ENCODE results near the gene NUP88.

NUP88 gene

DNA sequence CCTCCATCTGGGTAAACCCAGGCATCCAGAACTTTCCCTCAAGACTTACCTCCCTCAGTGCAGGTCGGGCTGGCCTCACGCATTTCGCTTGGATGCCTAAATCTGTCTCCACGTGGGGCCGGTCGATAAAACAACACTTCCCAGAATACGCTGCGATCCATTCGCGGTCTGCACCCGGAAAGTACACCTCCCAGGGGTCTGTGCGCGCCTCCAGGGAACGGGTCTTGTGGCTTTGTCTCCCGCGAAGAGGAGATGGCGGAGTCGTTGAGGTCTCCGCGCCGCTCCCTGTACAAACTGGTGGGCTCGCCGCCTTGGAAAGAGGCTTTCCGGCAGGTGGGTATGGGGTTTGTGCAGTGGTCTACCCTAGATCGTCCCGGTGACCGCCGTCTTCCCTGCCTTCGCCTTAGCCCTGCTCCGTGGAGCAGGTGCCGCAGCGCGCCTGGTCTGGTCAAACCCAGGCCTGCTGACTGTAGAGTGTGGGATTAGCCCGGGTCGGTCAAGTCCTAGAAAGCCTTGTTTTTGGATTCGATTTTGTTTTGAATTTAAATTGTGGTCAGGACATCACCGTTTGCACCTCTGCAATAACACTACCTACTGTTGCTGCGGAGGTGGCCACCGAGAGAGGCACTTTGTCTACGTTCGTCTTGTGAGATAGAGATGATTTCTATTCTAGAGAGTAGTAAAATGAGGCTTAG is 644 bp upstream of the NUP88 start, which contains the start of gene RPAIN:
RPAIN (plus strand) TSS at position 224 of the 695 bp plus-strand sequence; CDS start at position 253, 29 bp downstream.
- peak; percentile 87 for DNase-seq (ENCODE audit: low spot score)

DNA sequence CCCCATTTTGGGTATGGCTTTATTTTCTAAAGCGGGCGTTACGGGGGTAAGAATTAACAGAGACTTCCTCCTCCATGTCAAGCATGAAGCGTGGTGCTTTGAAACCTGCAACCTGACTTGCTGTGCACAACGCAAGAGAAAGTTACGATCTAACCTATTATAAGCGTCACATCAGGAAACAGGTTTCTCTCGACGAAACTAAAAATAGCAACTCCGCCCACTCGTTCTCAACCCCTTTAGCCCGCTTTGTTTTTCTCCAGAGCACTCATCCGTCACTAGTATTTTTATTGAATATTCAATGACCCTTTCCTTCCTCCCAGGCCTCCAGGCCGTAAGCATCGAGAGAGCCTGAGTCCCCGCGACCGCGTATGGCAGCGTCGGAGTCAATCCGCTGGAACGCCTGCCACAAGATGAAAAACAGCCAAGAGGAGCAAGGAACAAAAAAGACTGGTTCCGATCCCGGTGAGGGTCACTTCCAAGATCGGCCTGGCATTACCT is 555 bp downstream of the NUP88 start:
- DNase-seq (ENCODE audit: low spot score), result peak; percentile 20

DNA sequence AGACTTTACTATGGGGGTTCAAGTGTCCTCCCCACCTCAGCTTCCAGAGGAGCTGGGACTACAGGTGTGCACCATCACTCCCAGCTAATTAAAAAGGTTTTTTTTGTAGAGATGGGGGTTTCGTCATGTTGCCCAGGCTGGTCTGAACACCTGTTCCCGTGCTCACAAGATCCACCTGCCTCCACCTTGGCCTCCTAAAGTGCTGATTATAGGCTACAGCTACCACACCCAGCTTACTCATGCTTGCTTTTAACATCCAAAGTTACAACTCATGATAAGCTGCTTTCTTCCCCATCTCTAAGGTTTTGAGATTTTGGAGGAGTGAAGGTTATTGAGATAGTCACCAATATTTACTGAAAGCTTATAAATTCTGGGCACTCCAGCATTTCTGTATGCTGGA is 2.6 kb downstream of the NUP88 start:
- DNase-seq (ENCODE audit: low spot score), result no peak

DNA sequence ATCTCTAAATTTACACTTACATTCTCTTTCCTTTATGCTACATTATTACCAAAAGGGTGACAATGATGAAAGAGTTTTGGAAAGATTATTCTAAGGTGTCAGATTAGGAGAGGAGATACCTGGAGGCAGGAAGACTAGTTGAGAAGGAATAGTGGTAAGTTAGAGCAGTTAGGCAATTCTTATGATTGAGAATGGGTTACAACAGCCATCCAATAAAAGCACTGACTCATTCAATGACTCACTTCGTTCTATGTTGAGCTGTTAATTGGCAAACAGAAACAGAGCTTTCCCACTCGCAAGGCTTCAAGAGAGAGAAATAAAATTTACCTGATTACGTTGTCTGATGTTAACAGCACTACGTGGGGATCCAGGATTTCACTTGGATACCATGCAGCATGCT is 5.8 kb downstream of the NUP88 start:
- no peak for DNase-seq (ENCODE audit: low spot score)

DNA sequence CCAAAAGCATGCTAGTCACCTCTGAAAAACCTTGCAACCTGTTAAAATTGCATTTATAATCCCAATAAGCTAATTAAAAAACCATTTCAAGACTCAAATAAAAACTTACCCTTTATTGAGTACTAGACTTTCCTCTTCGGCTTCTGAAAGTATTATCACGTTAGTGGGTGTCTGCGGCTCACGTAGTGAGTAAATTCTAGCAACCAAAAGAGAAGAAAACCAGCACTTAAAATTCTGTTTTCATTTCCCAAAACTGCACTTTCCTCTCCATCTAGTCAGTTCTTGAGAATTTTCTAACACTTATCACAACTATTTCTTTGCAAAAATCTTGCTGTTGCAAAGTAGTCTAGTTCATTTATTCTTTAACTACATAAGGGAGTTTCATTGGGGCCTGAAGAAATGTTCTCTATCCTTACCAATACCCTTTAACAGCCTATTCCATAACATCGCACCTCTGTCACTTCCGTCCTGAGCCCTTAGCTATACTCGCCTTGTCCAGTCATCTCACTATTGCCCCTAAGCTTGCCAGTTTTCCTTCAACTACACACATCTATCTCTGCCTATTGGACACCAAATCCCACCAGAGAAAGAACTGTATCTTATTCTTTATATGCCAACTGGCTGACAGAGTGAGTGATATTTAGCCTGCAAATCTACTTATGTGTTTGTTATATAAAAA is 8.7 kb downstream of the NUP88 start:
- no peak for DNase-seq (ENCODE audit: low spot score)

DNA sequence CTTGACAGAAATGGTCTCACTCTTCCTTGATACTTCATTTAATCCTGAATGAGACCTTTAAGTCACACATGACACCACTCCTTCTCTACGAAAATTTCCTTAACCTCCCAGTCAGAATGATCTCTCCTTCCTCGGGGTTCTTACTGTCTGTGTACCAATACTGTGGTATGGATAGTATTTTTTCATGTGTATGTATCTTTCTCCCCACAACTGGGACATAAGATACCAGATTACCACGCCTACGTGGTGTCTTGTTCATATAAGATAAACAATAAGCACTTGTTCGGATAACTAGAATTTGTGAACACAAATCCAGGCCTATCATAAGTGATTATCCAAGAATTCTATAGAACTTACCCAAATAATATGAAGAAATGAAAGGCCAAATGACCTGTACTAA is 11.3 kb downstream of the NUP88 start:
- DNase-seq (ENCODE audit: low spot score), result no peak

DNA sequence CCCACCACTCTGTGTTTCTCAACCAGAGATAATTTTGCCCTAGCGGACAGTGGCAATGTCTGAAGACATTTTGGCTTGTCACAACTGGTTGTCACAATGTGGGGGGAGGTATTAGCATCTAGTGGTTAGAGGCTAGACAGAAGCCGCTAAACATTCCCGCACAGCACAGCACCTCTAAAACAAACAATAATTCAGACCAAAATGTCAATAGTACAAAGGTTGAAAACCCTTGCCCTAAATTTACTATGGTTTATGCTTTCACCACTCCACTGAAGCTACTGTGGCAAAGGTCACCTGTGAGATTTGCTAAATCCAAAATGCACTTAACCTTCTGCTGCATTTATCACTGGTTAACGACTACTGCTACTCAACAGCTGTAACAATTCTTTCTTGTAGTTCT is 14.1 kb downstream of the NUP88 start:
- DNase-seq (ENCODE audit: low spot score), result no peak

DNA sequence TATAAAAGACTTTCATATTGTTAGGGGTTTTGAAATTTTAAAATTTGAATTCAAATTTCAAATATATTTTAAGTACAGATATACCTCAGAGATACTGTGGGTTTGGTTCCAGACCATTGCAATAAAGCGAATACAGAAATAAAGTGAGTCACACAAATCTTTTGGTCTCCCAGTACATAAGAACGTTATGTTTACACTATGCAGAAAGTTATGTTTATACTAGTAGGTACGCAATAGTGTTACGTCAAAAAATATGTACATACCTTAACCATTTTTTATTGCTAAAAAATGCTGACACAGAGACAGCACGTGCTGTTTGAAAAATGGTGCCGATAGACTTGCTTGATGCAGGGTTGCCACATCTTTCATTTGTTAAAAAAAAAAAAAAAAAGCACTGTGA is 19.7 kb downstream of the NUP88 start:
- no peak for DNase-seq (ENCODE audit: low spot score)

DNA sequence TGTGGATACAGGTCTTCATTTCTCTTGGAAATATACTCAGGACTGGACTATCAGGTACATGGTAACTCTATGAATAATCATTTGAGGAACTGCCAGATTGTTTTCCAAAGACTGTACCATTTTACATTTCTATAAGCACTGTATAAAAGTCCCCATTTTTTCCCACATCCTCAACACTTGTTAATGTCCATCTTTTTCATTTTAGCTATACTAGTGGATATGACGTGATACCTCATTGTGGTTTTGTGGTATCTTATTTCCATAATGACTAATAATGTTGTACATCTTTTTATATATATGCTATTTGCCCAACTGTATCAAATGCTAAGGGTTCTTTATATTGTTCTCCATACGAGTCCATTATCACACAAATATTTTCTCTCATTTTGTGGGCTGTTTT is 22.9 kb downstream of the NUP88 start:
- DNase-seq (ENCODE audit: low spot score), result no peak

DNA sequence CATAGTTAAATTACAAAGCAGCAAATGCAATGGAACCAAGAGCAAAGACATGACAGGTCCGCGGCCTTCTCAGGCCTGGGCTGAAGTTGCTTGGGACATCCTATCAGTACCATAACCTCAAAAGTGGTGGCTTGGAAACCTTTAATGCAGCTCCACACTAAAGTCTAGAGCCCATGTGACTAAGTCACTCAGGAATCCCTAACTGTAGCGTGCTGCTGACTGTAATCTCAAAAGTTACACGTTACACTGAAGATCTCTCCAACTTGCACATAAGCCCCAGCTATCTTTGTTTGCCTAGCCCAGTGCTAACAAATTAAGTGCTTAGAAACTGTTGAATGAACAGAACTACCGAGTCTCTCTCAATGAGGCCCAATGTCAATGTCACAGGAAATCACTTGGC is 27.8 kb downstream of the NUP88 start:
- DNase-seq (ENCODE audit: low spot score), result no peak

DNA sequence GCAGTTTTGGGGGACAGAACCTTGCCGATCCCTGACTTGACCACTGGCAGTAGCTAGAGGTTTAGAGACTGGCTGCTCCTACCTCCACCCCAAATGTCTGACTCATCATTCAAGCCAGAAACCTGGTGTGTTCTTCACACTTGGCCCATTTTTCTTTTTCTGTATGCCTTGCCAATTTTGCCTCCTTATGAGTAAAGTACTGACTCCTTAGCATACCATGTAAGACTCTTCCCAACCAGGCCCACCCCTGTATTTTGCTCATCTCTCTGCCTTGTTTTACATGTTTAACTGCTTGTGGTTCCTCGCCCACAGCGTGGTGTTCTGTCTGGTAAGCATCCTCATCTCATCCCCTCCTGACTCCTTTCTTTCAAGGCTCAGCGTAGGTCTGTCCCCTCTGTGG is 37.9 kb downstream of the NUP88 start:
- DNase-seq (ENCODE audit: low spot score), result no peak

DNA sequence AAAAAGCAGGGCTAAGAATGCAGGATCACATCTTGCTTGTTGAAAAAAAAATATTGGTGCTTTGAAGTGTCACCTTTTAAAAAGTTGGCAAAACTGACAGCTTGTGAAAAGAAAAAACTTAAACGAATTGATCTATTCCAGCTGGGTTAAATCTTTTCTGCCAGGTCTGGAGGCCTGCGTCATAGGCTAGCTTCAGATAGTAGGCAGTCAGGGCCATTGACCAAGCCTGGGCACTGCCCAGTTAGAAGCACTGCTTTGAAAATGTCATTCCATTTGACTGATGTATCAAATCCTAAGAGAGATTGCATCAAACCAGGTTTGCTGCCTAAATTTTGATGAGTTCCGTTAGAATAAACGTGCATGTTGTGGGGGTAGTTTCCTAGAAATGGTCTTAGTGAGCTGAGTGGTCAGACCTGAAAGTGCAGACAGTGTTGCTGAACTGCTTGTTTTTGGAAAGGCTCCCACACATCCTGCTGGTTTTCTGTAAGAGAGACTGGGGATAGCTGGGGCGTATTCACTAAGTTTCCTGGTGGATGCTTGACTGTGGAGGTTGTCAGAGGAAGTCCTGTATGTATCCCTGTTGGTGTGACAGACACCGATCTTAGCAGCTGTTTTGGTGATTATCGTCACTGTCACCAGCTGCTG is 38.8 kb downstream of the NUP88 start:
- no peak for DNase-seq (ENCODE audit: low spot score)

DNA sequence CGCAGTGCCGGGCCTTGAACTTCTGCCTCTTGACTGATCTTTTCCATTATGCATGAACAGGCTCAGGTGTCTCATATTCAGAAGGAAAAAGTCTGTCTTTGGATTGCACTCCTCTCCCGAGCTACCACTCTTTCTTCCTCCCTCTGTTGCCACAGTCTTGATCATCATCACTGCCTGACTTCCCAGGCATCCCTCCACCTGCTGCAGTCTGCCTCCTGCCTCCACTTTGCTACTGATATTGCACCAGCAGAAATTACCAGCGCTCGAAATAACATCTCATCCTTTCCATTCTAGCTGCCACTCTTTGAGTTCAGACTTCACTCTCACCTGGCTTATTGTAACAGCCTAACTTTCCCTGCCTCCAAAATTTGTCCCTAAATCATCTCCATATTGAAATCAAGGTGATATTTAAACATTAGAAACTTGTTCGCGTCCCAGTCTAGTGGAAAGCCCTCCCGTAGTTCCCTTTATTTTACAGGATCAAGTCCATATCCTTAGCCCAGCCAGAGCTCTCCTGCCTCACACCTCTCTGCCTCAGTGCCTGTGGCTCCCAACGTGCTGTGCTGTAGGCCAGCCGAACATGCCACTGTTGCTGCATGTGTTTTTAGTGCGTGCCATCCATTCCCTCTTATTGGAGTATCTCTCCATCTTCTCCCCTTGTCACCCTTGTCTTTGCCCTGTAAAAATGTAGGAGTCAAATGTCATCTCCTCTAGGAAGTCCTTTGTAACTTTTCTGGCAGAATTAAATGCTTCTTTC is 39.9 kb downstream of the NUP88 start:
- no peak for DNase-seq (ENCODE audit: low spot score)

DNA sequence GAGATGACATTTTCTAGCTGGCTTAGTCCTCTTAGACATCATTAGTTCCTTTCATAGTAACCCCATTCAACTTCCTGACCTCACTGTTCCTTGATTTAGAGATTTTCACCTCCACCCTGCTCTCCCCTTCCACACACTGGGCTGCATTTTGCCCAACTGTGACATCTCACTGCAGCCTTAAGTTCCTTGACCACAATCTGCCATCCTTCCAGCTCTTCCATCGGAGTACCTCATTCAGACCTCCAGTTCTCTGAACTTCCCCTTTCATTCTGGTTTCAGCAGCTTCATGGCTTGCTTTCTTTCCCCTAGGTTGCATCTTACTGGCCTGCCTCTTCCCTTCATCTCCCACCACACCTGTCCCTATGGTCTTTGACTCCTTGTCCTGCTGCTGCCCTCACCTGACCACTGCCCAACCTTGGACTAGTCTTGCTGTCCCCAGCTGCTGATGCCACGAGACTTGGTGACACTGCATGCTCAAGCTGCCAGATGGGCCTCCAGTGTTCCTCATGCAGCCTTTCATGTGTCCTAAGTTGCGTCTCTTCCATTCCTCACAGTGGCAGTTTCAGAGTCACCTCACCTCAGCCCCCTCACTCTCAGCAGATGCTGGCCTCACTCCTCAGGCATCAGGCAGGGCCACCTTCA is 40.8 kb downstream of the NUP88 start:
- no peak for DNase-seq (ENCODE audit: low spot score)

DNA sequence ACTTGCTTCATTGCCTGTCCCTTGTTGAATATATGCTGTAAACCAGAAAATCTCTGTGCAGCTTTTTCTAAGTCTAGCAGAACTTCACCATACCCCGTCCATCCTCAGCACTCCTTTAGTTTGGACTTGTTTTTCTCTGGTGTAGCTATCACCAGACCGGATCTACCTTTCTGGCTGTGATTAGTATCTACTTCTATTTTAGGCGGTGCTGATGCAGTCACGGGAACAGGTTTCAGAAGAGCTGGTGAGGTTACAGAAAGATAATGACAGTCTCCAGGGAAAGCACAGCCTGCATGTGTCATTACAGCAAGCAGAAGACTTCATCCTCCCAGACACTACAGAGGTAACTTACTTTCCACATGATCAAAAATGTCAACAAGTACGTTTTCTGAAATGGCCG is 46.4 kb downstream of the NUP88 start:
- no peak for DNase-seq (ENCODE audit: low spot score)

DNA sequence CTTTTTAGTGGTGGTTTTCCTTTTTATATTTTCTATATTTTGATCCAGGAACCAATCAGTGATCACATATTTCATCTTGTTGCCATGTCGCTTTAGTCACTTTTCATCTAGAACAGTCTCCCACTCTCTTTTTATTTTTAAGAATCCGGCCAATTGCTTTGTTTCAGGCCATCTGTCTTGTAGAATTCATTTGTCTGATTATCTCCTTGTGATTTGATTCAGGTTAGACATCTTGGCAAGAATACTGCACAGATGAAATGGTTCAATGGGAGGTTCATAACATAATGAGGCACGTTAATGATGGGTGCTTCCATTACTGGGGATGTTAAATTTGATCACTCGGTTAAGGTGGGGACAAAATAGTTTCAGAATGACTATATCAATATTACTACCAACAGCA is 49.1 kb downstream of the NUP88 start:
- no peak for DNase-seq (ENCODE audit: low spot score)

DNA sequence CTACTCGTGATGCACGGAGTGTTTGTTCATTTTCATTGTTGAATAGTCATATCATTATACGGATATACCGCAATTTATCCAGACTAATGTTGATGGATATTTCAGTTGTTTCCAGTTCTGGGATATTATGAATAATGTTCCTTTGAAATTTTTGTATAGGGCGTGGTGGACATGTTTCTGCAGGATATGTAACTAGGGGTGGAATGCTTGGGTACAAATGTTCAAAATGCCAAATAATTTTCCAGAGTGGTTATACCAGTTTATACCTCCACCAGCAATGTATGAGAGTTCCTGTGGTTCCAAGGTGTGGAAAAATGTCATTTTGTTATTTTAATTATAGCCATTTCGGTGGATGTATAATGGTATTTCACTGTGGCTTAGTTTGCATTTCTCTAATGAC is 53.6 kb downstream of the NUP88 start:
- no peak for DNase-seq (ENCODE audit: low spot score)

DNA sequence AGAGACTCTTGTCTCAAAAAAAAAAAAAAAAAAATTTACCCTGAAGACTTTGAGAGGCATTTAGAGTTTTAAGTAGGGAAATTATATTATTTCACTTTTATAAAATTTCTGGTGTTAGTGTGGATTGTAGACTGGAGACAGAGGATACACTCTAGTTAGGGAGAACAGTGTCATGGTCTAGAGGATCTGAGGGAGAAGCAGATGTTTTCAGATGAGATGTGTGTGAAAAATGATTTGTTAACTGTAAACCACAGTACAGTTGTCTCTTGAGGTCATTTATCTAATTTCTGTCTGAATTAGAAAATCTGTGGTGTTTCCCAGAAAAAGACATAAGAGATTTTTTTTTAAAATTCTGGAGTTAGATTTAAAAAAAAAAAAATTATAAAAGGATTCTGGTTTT is 54.8 kb downstream of the NUP88 start:
- DNase-seq (ENCODE audit: low spot score), result no peak

DNA sequence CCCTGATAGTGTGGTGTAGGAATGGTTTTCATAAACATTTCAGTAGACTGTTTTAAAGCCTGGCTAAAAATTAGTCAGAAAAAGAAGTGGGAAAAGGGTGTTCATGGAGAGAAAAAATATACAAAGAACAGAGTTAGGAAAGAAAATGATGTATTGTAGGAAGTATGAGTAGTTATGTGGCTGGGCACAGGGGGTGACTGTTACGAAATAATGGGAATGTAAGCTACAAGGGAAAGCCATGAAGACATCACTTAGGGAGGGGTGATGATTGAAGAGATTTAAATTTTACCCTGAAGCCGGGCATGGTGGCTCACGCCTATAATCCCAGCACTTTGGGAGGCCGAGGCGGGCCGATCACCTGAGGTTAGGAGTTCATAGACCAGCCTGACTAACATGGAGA is 55.3 kb downstream of the NUP88 start:
- no peak for DNase-seq (ENCODE audit: low spot score)

DNA sequence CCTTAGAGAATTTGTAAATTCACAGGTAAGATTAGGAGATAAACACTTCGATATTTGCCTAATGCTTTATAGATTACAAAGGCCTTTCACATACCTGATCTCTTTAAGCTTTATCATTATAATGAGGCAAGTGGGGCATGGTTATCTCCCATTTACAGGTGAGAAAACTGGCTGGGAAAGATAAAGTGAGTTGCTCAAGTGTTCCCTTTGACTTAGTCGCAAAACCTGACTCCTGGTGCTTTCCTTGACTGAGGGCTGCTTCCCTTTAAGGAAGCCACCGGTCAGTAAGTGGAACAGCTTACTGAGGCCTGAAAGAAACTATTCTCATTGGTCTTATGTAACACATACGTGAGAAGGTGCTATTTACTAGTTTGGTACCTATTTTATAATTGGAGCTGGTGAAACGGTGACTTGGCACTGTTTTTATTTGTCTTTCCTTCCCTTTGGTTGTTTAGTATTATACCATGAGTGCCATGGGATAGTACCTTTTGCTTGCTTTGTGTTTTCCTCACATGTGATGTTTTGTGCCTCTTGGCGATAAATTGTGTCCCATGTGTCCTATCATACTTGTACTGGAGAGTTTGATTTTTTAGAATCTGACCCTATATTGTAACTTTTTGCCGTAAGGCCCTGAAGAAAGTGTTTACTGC is 57.2 kb downstream of the NUP88 start:
- DNase-seq (ENCODE audit: low spot score), result peak; percentile 8

DNA sequence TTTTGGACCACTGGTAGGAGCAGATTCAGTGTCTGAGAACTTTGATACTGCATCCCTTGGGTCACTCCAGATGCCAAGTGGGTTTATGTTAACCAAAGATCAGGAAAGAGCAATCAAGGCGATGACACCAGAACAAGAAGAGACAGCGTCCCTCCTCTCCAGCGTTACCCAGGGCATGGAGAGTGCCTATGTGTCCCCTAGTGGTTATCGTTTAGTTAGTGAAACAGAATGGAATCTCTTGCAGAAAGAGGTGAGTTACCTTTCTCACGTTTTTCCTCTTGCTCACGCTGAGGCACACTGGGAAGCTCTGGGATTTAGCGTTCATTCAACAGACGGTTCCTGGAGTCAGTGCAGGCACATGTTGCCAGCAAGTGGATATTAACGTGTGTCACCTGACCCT is 58.0 kb downstream of the NUP88 start:
- no peak for DNase-seq (ENCODE audit: low spot score)
